Panc1 (cell line): ENCODE data around the gene APLF.
"Not testable (repeated sequence)": the region's sequence is repeated elsewhere in the genome, so short reads cannot be mapped to it uniquely, and the experiment has no call there.

Experiments
- CTCF ChIP-seq: fragments of 450-650 bp; IDR thresholded peaks from 2 replicates; pipeline ENCODE4 v1.5.1; 2017; ENCODE audit warnings: mild to moderate bottlenecking
- POLR2AphosphoS5 ChIP-seq: IDR thresholded peaks from 2 replicates; pipeline ENCODE4 v1.6.1; 2012; ENCODE audit warnings: mild to moderate bottlenecking, low read depth, low read length, moderate library complexity
- REST ChIP-seq, 2 experiments: IDR thresholded peaks; 2 replicates each; pipeline ENCODE4 v1.6.1; 2011 to 2012; ENCODE audit warnings: low read depth in 2 of 2, control low read depth in 1 of 2, low read length in 1 of 2, mild to moderate bottlenecking in 1 of 2, moderate library complexity in 1 of 2; ENCODE audit not compliant: insufficient read depth in 1 of 2
- SIN3A ChIP-seq: IDR thresholded peaks from 2 replicates; pipeline ENCODE4 v1.6.1; 2012; ENCODE audit warnings: low read depth, mild to moderate bottlenecking, low read length, moderate library complexity, borderline replicate concordance; ENCODE audit not compliant: insufficient read depth
- TCF7L2 ChIP-seq: IDR thresholded peaks from 2 replicates; pipeline ENCODE4 v1.6.1; 2011; ENCODE audit warnings: mild to moderate bottlenecking, low read depth, low read length, inconsistent platforms

GRCh38 chr2:68529651-68530050 lies 62.3 kb downstream of the APLF start:
- not testable (repeated sequence) for TF ChIP-seq CTCF; POLR2AphosphoS5; REST (IDR thresholded peaks at IDR 0.05; ENCODE audit: insufficient read depth in 1 of 2, low read depth in 2 of 2, low read length in 1 of 2); TCF7L2; SIN3A
